Hematopoietic multipotent progenitor cell treated with erythropoietin and hydrocortisone succinate and interleukin-3 and kit ligand, for 6 days (in vitro differentiated cells): ENCODE results near the gene ABHD17A.

ENCODE experiments used
- DNase-seq: peaks from one replicate; pipeline ENCODE4 v3.0.0-alpha.2; 2015

The ABHD17A gene

DNA sequence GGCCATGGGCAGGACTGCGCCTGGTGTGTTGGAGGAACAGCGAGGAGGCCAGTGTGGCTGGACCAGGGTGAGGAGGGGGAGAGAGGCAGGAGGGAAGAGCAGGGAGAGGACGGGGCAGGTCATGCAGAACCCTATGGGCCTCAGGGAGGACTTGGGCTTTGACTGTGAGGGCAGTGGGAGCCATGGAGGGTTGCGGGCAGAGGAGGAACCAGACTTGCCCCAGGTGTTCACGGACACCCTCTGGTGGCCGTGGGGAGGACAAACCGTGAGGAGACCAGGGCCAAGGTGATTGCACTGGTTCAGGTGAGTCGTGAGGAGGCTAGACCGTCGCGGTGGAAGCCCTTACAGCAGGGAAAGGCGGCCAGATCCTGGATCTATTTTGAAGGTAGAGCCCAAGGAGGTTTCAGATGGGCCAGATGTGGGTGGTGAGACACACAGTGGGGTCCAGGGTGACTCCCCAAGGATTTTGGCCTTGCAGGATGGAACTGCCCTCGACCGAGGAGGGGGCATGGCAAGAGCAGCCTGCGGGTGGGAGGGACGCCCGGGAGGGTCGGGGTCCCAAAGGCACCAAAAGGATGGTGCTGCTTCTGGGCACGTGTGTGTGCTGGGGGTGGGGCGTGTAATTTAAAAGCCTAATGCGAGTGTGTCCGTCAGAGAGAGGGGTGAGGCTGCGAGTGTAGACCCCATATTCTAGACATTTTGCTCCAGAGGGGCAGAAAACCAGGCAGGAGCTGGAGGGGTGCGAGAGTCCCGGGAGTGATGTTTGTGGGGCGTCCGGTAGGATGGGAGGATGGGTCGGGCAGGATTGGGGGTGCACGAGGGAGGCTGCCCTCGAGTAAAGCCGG is 34.3 kb downstream of the ABHD17A start:
- no peak for DNase-seq

DNA sequence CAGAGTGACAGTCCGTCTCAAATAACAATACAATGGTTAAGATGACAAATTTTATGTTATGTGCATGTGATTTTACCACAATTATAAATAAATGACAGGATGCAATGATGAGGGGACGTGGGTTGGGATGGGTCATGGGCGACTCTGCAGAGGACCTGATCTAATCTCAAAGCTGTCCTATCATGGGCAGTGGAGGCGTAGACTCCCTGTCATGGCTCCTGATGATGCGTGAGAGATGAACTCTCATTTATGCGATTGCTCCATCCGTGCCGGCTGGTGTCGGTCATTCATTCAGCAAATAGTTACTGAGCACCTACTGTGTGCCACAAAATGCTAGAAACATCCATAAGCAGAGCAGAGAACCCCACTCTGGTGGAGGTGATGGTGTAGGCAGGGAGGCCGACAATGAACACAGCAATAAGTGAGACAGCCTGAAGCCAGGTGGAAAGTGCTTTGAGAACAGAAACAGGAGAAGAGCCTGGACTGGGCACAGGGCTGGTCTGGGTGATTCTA is 35.4 kb downstream of the ABHD17A start:
- DNase-seq: no peak

- no peak for DNase-seq
Measured at GRCh38 chr19:1849132-1849474, 36.2 kb downstream of the ABHD17A start.

- peak; percentile 95 for DNase-seq
Measured at GRCh38 chr19:1848399-1849131, 36.7 kb downstream of the ABHD17A start, which contains the start of gene REXO1. TSS of gene REXO1 (minus strand) at chr19:1848483. CDS start at chr19:1848358, 125 bp downstream.

- DNase-seq: peak; percentile 83
Measured at GRCh38 chr19:1847684-1848398, 37.5 kb downstream of the ABHD17A start.

DNA sequence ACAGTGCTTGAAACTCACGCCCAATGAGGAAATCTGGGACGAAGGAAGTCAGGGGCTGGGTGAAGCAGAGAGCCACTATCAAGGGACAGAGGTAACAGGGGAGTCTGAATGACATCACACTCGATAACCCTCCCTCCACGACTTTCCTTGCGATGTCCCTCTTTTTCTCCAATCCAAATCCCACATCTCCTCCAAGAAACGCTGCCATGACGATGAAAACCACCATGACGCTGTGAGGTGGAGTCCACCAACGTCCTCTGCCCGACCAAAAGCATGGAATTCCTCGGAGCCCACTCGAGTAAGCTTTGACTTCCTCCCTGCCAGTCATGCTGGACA is 38.0 kb downstream of the ABHD17A start:
- DNase-seq: no peak

GRCh38 chr19:1846517-1847204 is 38.6 kb downstream of the ABHD17A start:
- no peak for DNase-seq

DNA sequence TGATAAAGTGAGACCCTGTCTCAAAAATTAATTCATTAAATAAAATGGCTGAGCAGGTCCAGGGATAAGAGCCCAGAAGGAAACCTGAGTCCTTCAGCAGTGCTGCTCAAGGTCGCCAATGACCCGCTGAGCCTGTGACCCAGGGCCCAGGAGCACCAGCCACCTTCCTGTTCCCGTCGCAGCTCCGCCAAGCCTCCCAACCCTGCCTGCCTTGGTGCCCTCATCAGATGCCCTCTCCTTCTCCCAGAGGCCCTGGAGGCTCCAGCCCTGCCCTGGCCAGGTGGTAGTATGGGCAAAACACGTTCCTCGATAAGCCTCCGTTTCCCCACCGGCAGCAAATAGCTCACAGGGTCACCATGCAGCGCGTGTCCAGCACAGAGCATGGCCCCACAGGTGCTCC is 39.7 kb downstream of the ABHD17A start:
- DNase-seq: no peak

DNA sequence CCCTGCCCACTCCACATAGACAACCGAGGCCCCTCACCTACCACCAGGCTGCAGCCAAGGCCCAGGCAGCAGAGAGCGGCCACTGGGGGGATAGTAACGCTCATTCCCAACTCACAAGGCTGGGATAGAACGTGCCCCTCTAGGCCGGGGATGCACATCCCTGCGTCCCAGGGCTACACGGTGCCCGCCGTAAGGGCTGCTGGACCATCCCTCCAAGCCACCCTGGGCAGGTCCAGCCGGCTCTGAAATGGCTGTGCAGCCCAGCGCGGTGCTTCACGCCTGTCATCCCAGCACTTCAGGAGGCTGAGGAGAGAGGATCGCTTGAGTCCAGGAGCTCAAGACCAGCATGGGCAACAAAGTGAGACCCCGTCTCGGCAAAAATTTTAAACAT is 40.2 kb downstream of the ABHD17A start:
- DNase-seq: no peak

GRCh38 chr19:1844513-1845124 is 40.7 kb downstream of the ABHD17A start:
- DNase-seq: peak; percentile 46

DNA sequence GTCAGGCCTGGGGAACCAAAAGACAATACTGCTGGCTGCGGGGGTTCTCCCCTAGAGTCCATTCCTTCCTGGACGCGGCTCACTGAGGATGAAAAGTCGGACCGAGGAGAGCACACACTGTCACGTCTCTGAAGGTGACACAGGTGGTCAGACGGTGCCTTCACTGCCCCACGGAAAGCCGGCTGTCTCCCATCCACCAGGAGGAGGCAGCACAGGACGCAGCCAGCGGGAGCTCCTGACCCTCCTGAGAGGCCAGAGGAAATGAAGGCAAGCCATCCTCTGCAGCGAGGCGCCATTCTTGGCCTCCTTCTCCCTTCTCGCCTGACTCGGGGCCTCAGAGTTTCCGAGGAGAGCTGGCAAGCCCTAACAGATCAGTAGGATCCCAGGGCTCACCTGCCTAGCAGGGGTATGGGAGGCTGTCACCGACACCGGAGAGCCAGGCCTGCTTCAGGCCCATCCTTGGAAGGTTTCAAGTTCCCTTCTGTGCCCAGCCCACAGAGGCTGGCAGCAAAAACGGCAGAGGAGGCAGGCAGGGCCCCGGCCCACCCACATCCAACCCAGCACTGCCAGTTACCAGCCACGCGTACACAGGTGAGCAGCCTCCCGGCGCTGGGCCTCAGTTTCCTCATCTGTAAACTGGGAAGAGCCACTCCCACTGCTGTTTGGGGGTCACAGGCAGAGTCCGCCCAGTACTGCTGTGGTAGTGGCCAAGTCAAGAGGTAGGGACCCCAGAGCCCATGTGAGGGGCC is 41.5 kb downstream of the ABHD17A start:
- DNase-seq: no peak

DNA sequence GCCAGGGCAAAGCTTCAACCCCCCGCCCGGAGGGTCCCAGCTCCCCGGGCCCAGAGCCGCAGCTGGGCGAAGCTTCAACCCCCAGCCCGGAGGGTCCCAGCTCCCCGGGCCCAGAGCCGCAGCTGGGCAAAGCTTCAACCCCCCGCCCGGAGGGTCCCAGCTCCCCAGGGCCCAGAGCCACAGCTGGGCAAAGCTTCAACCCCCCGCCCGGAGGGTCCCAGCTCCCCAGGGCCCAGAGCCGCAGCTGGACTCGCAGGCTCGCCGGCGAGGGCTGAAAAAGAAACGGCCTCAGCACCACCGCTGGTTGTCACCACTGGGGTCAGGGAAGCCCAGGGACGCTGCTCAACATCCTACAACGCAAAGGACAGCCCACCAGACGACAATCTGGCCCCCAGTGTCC is 42.2 kb downstream of the ABHD17A start:
- DNase-seq: no peak

GRCh38 chr19:1841209-1841924 is 43.9 kb downstream of the ABHD17A start:
- no peak for DNase-seq

- DNase-seq: no peak
Measured at GRCh38 chr19:1840541-1841115, 44.7 kb downstream of the ABHD17A start.

DNA sequence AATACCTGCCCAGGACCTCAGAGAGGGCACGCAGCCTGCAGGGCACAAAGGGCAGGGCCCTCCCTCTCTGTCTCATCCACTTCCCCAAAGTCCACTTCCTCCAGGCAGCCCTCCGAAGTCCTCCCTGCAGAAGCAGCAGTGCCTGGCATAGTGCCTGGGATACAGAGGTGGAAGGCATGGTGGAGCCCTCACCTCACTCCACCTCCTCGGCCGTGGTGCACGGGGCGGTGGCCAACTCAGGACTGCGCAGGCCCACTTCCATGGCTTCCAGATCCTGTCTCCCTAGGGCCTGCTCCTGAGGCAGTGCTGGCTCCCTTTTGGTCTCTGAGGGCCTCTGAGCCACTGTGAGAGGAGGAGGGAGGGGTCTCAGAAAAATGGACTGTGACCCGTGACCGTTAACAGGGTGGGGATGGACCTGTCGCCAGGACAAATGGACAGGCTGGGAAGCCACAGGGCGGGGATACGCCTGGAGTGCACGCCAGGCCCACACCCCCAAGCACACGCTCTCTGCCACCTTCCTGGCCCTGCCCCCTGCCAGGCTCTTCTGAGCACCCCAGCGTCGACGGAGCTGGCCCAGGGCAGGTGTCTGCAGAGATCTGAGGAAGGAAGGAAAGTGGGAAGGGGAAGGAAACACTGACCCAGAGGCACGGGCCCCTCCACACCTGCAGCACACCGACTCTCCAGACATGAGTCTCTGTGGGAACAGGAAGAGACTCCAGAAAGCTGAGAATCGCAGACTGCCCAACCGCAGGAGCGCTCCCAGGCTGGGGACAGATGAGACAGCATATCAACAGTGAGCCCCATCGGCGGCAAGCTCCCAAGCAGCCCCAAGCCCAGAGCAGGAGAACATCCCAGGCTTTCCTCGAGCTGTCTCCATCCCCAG is 45.4 kb downstream of the ABHD17A start:
- peak; percentile 44 for DNase-seq

GRCh38 chr19:1837625-1838105 is 47.6 kb downstream of the ABHD17A start:
- DNase-seq: peak; percentile 70

GRCh38 chr19:1837222-1837565 is 48.1 kb downstream of the ABHD17A start:
- no peak for DNase-seq

DNA sequence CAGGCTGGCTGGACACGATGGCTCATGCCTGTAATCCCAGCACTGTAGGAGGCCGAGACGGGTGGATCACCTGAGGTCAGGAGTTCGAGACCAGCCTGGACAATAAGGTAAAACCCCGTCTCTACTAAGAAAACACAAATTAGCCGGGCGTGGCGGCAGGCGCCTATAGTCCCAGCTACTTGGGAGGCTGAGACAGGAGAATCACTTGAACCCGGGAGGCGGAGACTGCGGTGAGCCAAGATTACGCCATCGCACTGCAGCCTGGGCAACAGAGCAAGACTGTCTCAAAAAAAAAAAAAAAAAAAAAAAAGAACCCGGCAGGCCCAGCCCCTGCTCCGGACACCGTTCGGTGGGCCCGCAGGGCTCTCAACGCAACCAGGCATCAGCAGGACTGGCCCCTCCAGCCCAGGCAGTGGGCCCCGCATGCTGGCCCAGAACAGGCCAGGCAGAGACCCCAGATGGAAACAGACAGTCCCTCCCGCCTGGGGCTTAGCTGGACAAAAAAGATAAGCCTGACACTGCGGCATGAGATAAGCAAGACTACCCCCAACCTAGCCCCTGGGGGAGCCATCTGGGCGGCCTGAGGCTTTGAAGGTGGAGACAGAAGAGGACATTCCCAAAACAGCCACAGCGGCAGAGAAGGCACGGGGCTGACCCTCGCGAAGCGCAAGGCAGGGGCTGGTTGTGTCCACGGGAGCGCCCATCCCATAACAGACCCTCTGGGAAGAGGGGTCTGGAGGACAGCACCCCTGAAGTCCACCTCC is 48.7 kb downstream of the ABHD17A start:
- peak; percentile 93 for DNase-seq

DNA sequence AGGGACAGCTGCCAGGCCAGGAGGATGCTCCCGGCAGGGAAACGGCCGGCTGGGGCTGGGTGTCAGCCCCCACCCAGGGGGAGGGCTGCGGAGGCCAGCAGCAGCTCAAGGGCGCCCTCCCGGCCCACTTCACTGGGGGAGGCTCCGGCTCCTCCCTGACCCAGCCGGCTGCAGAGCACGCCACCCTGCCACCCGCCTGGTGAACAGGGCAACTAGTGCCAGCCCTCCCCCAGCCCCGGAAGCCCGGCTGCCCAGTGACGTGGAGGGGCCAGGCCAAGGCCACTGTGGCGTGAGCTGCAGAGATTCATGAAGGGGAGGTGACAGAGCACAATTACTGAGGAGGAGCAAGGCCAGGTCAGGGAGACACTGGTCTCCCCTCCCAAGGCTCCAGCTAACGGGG is 51.8 kb downstream of the ABHD17A start:
- DNase-seq: no peak
